Sigmoid colon (tissue), 4 donors: ENCODE results near the gene SH3RF2.

ENCODE experiments used
- EP300 ChIP-seq, 4 donors: sonication (generic); formaldehyde crosslinking; IDR thresholded peaks; one replicate each; pipeline ENCODE4 v1.6.1; 2017; ENCODE audit warnings: antibody characterized with exemption in 4 of 4
- POLR2A ChIP-seq, 2 donors: fragments of 450-650 bp; IDR thresholded peaks; one replicate each; pipeline ENCODE4 v1.6.1; 2016; ENCODE audit warnings: antibody characterized with exemption in 2 of 2, mild to moderate bottlenecking in 2 of 2, moderate library complexity in 2 of 2
- POLR2AphosphoS5 ChIP-seq, 4 donors: sonication (generic); formaldehyde crosslinking; IDR thresholded peaks; one replicate each; pipeline ENCODE4 v1.6.1; 2017; ENCODE audit warnings: antibody characterized with exemption in 4 of 4
- TF ChIP-seq, protein P1 (sequence below), 4 experiments: fragments of 450-650 bp in 3 of 4; fragments of 200-600 bp in 1 of 4; IDR thresholded peaks; one replicate each; pipeline ENCODE4 v1.5.1; 2016 to 2019; ENCODE audit warnings: antibody characterized with exemption in 4 of 4, mild to moderate bottlenecking in 3 of 4, moderate library complexity in 2 of 4

DNA sequence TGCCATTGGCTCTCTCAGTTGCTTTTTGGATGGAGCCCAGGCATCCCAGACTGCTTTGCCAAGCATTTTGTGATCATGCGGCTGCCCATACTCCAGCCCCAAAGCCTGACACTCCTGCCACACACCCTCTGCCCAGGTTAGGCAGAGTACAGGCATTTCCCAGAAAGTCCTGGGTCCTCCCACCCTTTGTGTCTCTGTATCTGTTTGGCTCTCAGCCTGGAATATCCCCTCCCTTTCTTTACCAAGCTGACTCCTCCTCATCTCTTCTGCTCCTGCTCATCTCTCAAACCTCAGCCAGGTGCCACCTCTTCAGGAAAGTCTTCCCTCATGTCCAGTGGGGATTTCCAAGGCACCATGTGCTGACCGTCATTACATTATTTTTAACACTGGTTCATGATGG, 14.3 kb upstream of the SH3RF2 start:
- TF ChIP-seq, protein P1, sequence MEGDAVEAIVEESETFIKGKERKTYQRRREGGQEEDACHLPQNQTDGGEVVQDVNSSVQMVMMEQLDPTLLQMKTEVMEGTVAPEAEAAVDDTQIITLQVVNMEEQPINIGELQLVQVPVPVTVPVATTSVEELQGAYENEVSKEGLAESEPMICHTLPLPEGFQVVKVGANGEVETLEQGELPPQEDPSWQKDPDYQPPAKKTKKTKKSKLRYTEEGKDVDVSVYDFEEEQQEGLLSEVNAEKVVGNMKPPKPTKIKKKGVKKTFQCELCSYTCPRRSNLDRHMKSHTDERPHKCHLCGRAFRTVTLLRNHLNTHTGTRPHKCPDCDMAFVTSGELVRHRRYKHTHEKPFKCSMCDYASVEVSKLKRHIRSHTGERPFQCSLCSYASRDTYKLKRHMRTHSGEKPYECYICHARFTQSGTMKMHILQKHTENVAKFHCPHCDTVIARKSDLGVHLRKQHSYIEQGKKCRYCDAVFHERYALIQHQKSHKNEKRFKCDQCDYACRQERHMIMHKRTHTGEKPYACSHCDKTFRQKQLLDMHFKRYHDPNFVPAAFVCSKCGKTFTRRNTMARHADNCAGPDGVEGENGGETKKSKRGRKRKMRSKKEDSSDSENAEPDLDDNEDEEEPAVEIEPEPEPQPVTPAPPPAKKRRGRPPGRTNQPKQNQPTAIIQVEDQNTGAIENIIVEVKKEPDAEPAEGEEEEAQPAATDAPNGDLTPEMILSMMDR (IDR thresholded peaks at IDR 0.05) = no peak
- TF ChIP-seq POLR2A (IDR thresholded peaks at IDR 0.05) = no peak
- TF ChIP-seq EP300 (IDR thresholded peaks at IDR 0.05) = no peak
- no peak for TF ChIP-seq POLR2AphosphoS5 (IDR thresholded peaks at IDR 0.05)
